Testis (tissue), 2 donors: ENCODE results near the gene NPM3.

ENCODE experiments used
- POLR2A ChIP-seq: fragments of 450-650 bp; IDR thresholded peaks from one replicate; pipeline ENCODE4 v1.6.1; 2017; ENCODE audit warnings: antibody characterized with exemption, mild to moderate bottlenecking, moderate library complexity
- TF ChIP-seq, protein P1 (sequence below), 3 experiments: fragments of 450-650 bp in 2 of 3; fragments of 200-600 bp in 1 of 3; sonication (generic) in 1 of 3; IDR thresholded peaks; one replicate each; pipeline ENCODE4 v1.5.1; 2016 to 2019; ENCODE audit warnings: antibody characterized with exemption in 3 of 3, mild to moderate bottlenecking in 2 of 3, moderate library complexity in 1 of 3

DNA sequence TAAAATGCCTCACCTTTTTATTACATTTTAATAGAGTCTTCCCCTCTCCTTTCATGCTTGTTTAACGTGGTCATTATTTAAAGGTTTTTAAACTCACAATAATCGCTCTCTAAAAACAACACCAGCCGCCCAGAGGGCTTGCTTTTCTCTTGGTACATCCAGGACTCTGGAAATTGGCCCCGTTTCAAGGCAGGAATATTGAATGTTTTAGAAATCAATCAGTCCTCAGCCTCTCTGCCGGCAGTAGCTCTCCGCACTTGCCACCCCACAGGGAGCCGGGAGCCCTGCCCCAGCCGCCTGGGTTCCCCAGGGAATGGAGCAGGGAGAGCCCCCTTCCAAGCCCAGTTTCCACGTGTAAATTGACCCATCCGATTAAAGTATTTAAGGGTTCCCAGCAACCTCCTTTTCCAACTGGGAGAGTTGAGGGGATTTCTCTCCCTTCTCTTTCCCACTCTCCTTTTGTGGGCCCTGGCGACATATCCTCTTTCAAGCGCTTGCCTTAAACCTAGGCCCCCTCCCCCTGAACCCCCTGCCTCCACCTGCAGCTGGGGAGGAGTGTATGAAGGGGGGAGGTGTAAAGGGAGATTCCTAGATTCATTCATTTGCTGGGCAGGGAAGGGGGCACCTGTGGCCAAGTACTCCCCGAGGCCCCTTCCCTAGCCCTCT is 9.2 kb downstream of the NPM3 start:
- TF ChIP-seq POLR2A = no peak
- TF ChIP-seq, protein P1, sequence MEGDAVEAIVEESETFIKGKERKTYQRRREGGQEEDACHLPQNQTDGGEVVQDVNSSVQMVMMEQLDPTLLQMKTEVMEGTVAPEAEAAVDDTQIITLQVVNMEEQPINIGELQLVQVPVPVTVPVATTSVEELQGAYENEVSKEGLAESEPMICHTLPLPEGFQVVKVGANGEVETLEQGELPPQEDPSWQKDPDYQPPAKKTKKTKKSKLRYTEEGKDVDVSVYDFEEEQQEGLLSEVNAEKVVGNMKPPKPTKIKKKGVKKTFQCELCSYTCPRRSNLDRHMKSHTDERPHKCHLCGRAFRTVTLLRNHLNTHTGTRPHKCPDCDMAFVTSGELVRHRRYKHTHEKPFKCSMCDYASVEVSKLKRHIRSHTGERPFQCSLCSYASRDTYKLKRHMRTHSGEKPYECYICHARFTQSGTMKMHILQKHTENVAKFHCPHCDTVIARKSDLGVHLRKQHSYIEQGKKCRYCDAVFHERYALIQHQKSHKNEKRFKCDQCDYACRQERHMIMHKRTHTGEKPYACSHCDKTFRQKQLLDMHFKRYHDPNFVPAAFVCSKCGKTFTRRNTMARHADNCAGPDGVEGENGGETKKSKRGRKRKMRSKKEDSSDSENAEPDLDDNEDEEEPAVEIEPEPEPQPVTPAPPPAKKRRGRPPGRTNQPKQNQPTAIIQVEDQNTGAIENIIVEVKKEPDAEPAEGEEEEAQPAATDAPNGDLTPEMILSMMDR (IDR thresholded peaks at IDR 0.05) = no peak
